NCI-H226 (cell line): ENCODE data around the gene RGS9BP.
"Not testable (repeated sequence)": the region's sequence is repeated elsewhere in the genome, so short reads cannot be mapped to it uniquely, and the experiment has no call there.

ENCODE experiments used
- DNase-seq: peaks from one replicate; pipeline ENCODE4 v3.0.0-alpha.2; 2015

Gene RGS9BP

GRCh38 chr19:32700129-32700528 is 24.5 kb downstream of the RGS9BP start:
- not testable (repeated sequence) for DNase-seq

DNA sequence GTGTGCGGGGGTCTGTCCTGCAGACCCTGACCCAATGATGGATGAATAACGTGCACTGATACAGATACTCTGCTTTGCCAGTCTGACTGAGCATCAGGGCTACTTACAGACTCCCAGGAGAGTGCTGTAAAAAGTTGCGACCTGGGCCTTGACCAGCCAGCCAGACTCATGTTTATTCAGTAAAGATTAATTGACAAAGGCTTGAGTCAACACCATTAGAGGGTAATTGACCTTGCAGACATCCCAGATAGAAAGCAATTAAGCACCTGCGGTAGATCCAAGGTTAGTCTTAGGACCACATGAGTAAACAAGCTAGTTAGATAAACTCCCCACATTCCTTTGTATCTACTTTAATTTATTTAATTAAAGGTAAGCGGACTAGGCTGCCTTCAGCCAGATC is 26.4 kb downstream of the RGS9BP start:
- DNase-seq, result no peak

GRCh38 chr19:32704006-32704405 is 28.4 kb downstream of the RGS9BP start:
- not testable (repeated sequence) for DNase-seq

GRCh38 chr19:32708457-32708856 is 32.8 kb downstream of the RGS9BP start:
- DNase-seq, result no peak

DNA sequence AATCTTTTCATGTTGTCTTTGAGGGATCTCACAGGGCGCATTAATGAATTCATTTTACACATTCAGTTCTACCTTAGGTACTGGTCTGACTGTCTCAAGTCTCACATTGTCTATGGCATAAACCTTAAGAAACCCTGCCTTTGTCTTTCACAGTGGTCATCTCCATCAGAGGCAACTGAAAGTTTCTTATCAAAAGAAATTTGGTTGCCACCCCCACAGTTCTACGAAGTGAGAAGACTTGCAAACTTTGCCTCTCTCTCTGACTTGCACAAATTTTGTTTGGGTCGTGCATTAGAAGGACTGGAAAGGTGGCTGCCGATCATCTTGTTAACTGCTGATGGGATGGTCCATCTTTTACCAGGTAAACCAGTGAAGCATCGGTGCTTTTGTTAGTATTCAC is 33.4 kb downstream of the RGS9BP start:
- no peak for DNase-seq

DNA sequence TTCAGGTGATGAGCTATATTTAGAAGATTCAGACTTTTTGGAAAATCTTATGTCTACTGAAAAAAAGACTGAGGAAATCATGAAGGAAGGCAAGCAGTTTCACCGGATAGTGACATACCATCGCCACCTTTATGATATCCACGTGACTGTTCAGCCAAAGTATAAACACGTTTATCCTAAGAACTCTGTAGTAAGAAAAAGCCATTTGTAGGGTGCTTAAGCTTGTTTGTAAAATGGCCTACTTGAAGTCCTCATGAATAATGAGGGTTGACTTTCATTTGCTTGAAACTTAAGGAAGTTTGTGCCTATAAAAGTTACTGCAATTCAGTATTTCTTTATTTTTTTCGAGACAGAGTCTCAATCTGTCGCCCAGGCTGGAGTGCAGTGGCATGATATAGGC is 36.1 kb downstream of the RGS9BP start:
- no peak for DNase-seq

DNA sequence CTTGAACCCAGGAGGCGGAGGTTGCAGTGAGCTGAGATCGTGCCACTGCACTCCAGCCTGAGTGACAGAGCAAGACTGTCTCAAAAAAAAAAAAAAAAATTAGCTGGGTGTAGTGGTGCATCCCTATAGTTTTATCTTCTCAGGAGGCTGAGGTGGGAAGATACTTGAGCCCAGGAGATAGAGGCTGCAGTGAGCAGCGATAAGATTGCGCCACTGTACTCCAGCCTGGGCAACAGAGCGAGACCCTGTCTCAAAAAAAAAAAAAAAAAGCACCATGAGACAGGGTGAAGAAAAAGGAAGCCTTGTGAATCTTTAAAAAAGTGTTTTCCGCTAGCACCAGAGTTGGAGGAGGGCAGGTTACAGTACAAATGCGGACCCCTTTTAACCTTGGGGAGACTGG is 40.6 kb downstream of the RGS9BP start:
- DNase-seq, result not testable (repeated sequence)

- no peak for DNase-seq
Measured at GRCh38 chr19:32717496-32717895, 41.8 kb downstream of the RGS9BP start.

DNA sequence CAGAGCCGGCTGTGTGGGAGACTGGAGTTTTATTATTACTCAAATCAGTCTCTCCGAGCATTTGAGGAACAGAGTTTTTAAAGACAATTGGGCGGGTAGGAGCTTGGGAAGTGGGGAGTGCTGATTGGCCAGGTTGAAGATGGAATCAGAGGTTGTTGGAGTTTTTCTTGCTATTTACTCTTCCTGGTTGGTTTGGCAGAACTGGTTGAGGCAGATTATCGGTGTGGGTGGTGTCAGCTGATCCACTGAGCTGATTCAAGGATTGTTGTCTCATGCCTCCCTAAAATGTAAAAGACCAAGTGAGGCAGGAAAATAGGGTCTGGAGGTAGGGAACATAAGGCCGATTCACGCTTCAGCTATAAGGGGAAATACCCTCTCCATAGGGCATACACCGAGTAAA is 42.6 kb downstream of the RGS9BP start:
- DNase-seq, result no peak

- DNase-seq, result no peak
Measured at GRCh38 chr19:32719611-32720059, 44.0 kb downstream of the RGS9BP start, which contains the start of gene TDRD12. Gene TDRD12 (plus strand): TSS chr19:32719767. CDS start chr19:32720073, 306 bp downstream.

DNA sequence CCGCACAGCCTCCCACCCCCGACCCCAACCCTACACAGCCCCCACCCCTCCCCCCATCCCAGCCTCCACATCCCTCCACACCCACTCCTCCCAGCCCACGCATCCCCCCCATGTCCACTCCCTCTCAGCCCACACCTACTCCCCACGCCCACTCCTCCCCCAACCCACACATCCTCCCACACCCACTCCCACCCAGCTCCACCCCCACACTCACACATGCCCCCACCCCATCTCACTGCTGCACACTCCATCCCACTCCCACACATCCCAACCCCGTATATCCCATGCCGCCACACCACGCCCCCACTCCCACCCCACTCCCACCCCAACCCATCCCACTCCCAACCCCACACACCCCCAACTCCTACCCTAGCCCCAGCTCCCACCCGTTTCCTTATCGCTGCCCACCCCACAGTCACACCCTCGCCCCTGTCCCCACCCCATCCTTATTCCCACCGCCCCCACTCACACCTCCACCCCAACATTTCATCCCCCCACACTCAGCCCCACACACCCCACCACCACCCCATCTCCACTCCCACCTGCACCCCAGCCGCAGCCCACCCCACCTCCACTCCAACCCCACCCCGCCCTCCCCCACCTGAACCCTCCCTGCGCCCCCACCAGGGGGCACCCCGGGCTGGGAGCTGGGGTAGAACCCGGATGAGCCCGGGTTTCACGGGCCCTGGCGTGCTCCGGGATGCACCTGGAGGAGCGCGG is 44.7 kb downstream of the RGS9BP start:
- DNase-seq, result no peak

DNA sequence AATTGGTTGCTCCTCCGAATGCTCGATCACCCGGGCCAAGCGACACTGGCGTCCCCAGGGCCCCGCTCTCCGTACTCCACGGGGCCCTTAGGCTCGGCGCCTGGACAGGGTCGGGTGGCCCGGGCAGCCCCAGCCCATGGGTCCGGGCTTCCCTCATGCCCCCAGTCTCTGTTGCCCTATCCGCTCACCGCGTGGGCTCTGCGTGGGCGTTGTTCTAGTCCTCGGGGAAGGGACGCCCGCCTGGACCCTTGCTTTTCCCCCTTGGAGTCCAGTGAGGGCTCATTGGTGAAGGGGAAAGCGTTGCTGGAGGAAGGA is 45.2 kb downstream of the RGS9BP start:
- no peak for DNase-seq
